H1 (cell line): ENCODE measurements around the gene DMWD. TPM values are rescaled to one million over a fixed set of nuclear protein-coding genes. Genes with fewer than 3 reads are reported as not detected.
A peak's percentile ranks its signal among the peaks of the same experiment; 100 is the strongest.

Source experiments
- CTCF ChIA-PET: fragments of 300-600 bp; sonication (Branson Sonifier 250); formaldehyde crosslinking; loops from one replicate; lab custom pipeline; 2021; ENCODE audit not compliant: partially characterized antibody; lab: Charles Lee
- POLR2A ChIA-PET: fragments of 300-600 bp; sonication (Branson Sonifier 250); formaldehyde crosslinking; loops from one replicate; lab custom pipeline; 2021; ENCODE audit warnings: inconsistent platforms; ENCODE audit not compliant: partially characterized antibody; lab: Charles Lee
- DNase-seq, 2 experiments: peaks; one replicate each; pipeline versions ENCODE4 v3.0.0 to v3.0.0-alpha.2; 2010 to 2022; ENCODE audit warnings: low spot score in 2 of 2, low read depth in 1 of 2, mixed read lengths in 1 of 2
- FAIRE-seq: peaks from 2 replicates; lab custom pipeline; 2011; peaks lifted over from hg19 to GRCh38; lab: Jason Lieb, UNC
- H2AFZ ChIP-seq: 2 replicates; pipeline ENCODE4 v1.8.1; 2012; ENCODE audit warnings: low read length, inconsistent platforms
- H2AK5ac ChIP-seq: 2 replicates; pipeline ENCODE4 v1.6.1; 2013; ENCODE audit warnings: low read depth, low read length
- H2BK120ac ChIP-seq: replicated peaks from 2 replicates; pipeline ENCODE3; 2013; ENCODE audit warnings: low read depth, low read length, inconsistent platforms
- H2BK12ac ChIP-seq: 2 replicates; pipeline ENCODE4 v1.6.1; 2013; ENCODE audit warnings: low read depth, low read length
- H2BK15ac ChIP-seq: 2 replicates; pipeline ENCODE4 v1.6.1; 2013; ENCODE audit warnings: low read length
- H2BK20ac ChIP-seq: 2 replicates; pipeline ENCODE4 v1.6.1; 2013; ENCODE audit warnings: low read length
- H2BK5ac ChIP-seq: 2 replicates; pipeline ENCODE4 v1.6.1; 2013; ENCODE audit warnings: low read depth, low read length
- H3K14ac ChIP-seq: 2 replicates; pipeline ENCODE4 v1.6.1; 2013; ENCODE audit warnings: inconsistent platforms; ENCODE audit not compliant: insufficient read length
- H3K18ac ChIP-seq: 2 replicates; pipeline ENCODE4 v1.6.1; 2013; ENCODE audit warnings: low read length; ENCODE audit errors: extremely low read depth
- H3K23ac ChIP-seq: 2 replicates; pipeline ENCODE4 v1.6.1; 2013; ENCODE audit warnings: inconsistent platforms; ENCODE audit not compliant: insufficient read length
- H3K23me2 ChIP-seq: 2 replicates; pipeline ENCODE4 v1.6.1; 2013; ENCODE audit warnings: low read depth, low read length
- H3K27ac ChIP-seq: 2 replicates; pipeline ENCODE4 v1.6.1; 2011; ENCODE audit warnings: low read depth, low read length, inconsistent platforms
- H3K27me3 ChIP-seq, 4 experiments: replicated peaks in 1 of 4; 1 replicate in 1 of 4; 2 replicates in 3 of 4; pipeline versions ENCODE4 v1.6.1 to v1.8.1; 2011 to 2013; ENCODE audit warnings: low read length in 3 of 4, mild to moderate bottlenecking in 3 of 4, inconsistent platforms in 2 of 4, mixed read lengths in 2 of 4, moderate library complexity in 1 of 4; ENCODE audit not compliant: control insufficient read depth in 3 of 4, insufficient read depth in 3 of 4; ENCODE audit errors: extremely low read depth in 1 of 4
- H3K36me3 ChIP-seq, 4 experiments: 2 replicates each; pipeline versions ENCODE4 v1.6.1 to v1.8.1; 2011 to 2013; ENCODE audit warnings: mild to moderate bottlenecking in 4 of 4, low read length in 3 of 4, moderate library complexity in 2 of 4, control low read depth in 1 of 4, inconsistent platforms in 1 of 4; ENCODE audit not compliant: insufficient read depth in 4 of 4, control insufficient read depth in 2 of 4
- H3K4ac ChIP-seq: replicated peaks from 2 replicates; pipeline ENCODE3; 2013; ENCODE audit warnings: low read length, low read depth, mixed read lengths, inconsistent platforms; ENCODE audit not compliant: insufficient read length
- H3K4me1 ChIP-seq, 4 experiments: replicated peaks in 1 of 4; 1 replicate in 1 of 4; 2 replicates in 3 of 4; pipeline versions ENCODE4 v1.6.1 to v1.8.1; 2011 to 2013; ENCODE audit warnings: low read length in 3 of 4, inconsistent platforms in 2 of 4, mixed read lengths in 1 of 4; ENCODE audit not compliant: insufficient read depth in 4 of 4, control insufficient read depth in 3 of 4
- H3K4me2 ChIP-seq, 2 experiments: 2 replicates each; pipeline versions ENCODE4 v1.6.1 to v1.8.1; 2011 to 2013; ENCODE audit warnings: low read depth in 2 of 2, low read length in 2 of 2, control low read depth in 1 of 2, inconsistent platforms in 1 of 2, mild to moderate bottlenecking in 1 of 2; ENCODE audit not compliant: insufficient read depth in 1 of 2
- H3K4me3 ChIP-seq, 4 experiments: fragments of 200-600, 300-600 bp in 1 of 4; sonication (generic), shearing (Covaris generic), sonication (Bioruptor Twin) in 1 of 4; 2 replicates each; pipeline versions ENCODE4 v1.5.1 to v1.8.1; 2011 to 2016; ENCODE audit warnings: low read length in 4 of 4, low read depth in 3 of 4, control low read depth in 2 of 4, inconsistent platforms in 2 of 4, mild to moderate bottlenecking in 2 of 4, mixed read lengths in 1 of 4, moderate library complexity in 1 of 4; ENCODE audit not compliant: insufficient read depth in 2 of 4; ENCODE audit errors: extremely low read depth in 1 of 4
- H3K56ac ChIP-seq: replicated peaks from 2 replicates; pipeline ENCODE3; 2013; ENCODE audit warnings: low read depth, mild to moderate bottlenecking, mixed read lengths, low read length, inconsistent platforms; ENCODE audit not compliant: insufficient read length
- H3K79me1 ChIP-seq: 2 replicates; pipeline ENCODE4 v1.6.1; 2013; ENCODE audit warnings: low read depth, low read length, control low read depth
- H3K79me2 ChIP-seq, 2 experiments: 2 replicates each; pipeline versions ENCODE4 v1.6.1 to v1.8.1; 2012 to 2013; ENCODE audit warnings: low read length in 2 of 2, mild to moderate bottlenecking in 2 of 2, inconsistent platforms in 1 of 2; ENCODE audit not compliant: insufficient read depth in 2 of 2, control insufficient read depth in 1 of 2
- H3K9ac ChIP-seq, 4 experiments: replicated peaks in 1 of 4; 1 replicate in 1 of 4; 2 replicates in 3 of 4; pipeline versions ENCODE4 v1.6.1 to v1.8.1; 2011 to 2013; ENCODE audit warnings: low read depth in 3 of 4, low read length in 3 of 4, control low read depth in 2 of 4, mild to moderate bottlenecking in 2 of 4, moderate library complexity in 2 of 4, inconsistent platforms in 1 of 4; ENCODE audit errors: extremely low read depth in 1 of 4
- H3K9me3 ChIP-seq, 2 experiments: 2 replicates each; pipeline versions ENCODE4 v1.6.1 to v1.8.1; 2012 to 2013; ENCODE audit warnings: mild to moderate bottlenecking in 2 of 2, moderate library complexity in 2 of 2, control low read depth in 1 of 2, inconsistent platforms in 1 of 2, low read depth in 1 of 2, low read length in 1 of 2, mixed read lengths in 1 of 2; ENCODE audit not compliant: insufficient read depth in 2 of 2
- H4K20me1 ChIP-seq, 2 experiments: replicated peaks in 1 of 2; 2 replicates each; pipeline versions ENCODE3 to v1.8.1; 2011 to 2013; ENCODE audit warnings: inconsistent platforms in 2 of 2, low read length in 2 of 2, mild to moderate bottlenecking in 1 of 2; ENCODE audit not compliant: insufficient read depth in 2 of 2, control insufficient read depth in 1 of 2
- H4K5ac ChIP-seq: 2 replicates; pipeline ENCODE4 v1.6.1; 2013; ENCODE audit warnings: low read length, low read depth, mixed read lengths, inconsistent platforms; ENCODE audit not compliant: insufficient read length
- H4K8ac ChIP-seq: 2 replicates; pipeline ENCODE4 v1.8.0; 2013; ENCODE audit warnings: mild to moderate bottlenecking, moderate library complexity, low read length, inconsistent platforms; ENCODE audit not compliant: insufficient read depth; ENCODE audit errors: extremely low read depth
- H4K91ac ChIP-seq: replicated peaks from 2 replicates; pipeline ENCODE3; 2013; ENCODE audit warnings: low read length, mixed read lengths, inconsistent platforms; ENCODE audit not compliant: insufficient read length
- CTCF ChIP-seq, 3 experiments: IDR thresholded peaks; 1 replicate in 2 of 3; 2 replicates in 1 of 3; pipeline versions ENCODE4 v1.5.1 to v1.6.1; 2011; ENCODE audit warnings: low read length in 3 of 3, mild to moderate bottlenecking in 3 of 3, inconsistent platforms in 2 of 3, low read depth in 1 of 3, moderate library complexity in 1 of 3; ENCODE audit not compliant: insufficient read depth in 1 of 3; ENCODE audit errors: control extremely low read depth in 1 of 3
- HDAC2 ChIP-seq, 2 experiments: fragments of 300-600 bp in 1 of 2; sonication (generic) in 1 of 2; IDR thresholded peaks; 2 replicates each; pipeline ENCODE4 v1.6.1; 2011 to 2012; ENCODE audit warnings: low read depth in 2 of 2, low read length in 2 of 2, mild to moderate bottlenecking in 2 of 2, moderate library complexity in 2 of 2, borderline replicate concordance in 1 of 2, inconsistent platforms in 1 of 2
- POLR2AphosphoS5 ChIP-seq: IDR thresholded peaks from 2 replicates; pipeline ENCODE4 v1.6.1; 2011; ENCODE audit warnings: low read depth, low read length
- POU5F1 ChIP-seq: IDR thresholded peaks from 2 replicates; pipeline ENCODE4 v1.6.1; 2011; ENCODE audit warnings: low read depth, mild to moderate bottlenecking, low read length, moderate library complexity
- RAD21 ChIP-seq, 2 experiments: IDR thresholded peaks in 1 of 2; conservative IDR thresholded peaks in 1 of 2; 2 replicates each; pipeline ENCODE4 v1.6.1; 2011; ENCODE audit warnings: low read depth in 2 of 2, low read length in 2 of 2, improper control_type of control experiment in 1 of 2, inconsistent platforms in 1 of 2, mild to moderate bottlenecking in 1 of 2, moderate library complexity in 1 of 2
- RXRA ChIP-seq: IDR thresholded peaks from 2 replicates; pipeline ENCODE4 v1.6.1; 2011; ENCODE audit warnings: low read depth, mild to moderate bottlenecking, low read length, moderate library complexity; ENCODE audit not compliant: insufficient read depth
- SIN3A ChIP-seq, 2 experiments: IDR thresholded peaks in 1 of 2; conservative IDR thresholded peaks in 1 of 2; 2 replicates each; pipeline ENCODE4 v1.6.1; 2011 to 2012; ENCODE audit warnings: low read length in 2 of 2, improper control_type of control experiment in 1 of 2, low read depth in 1 of 2, mild to moderate bottlenecking in 1 of 2
- SUZ12 ChIP-seq: fragments of 200-600 bp; sonication (generic); IDR thresholded peaks from 2 replicates; pipeline ENCODE4 v1.6.1; 2012; ENCODE audit warnings: mild to moderate bottlenecking, inconsistent platforms, low read length, moderate library complexity, mixed read lengths
- TEAD4 ChIP-seq: IDR thresholded peaks from 2 replicates; pipeline ENCODE4 v1.6.1; 2012; ENCODE audit warnings: low read depth, low read length, inconsistent platforms, mixed read lengths
- WGBS, 2 experiments: shearing (Covaris generic) in 1 of 2; methylation state at CpG; one replicate each; pipeline versions ENCODE4 v1.1.6 to v1.1.7; 2013 to 2015; ENCODE audit warnings: low lambda C conversion rate in 2 of 2, mixed read lengths in 2 of 2, inconsistent platforms in 1 of 2, low coverage in 1 of 2, missing lambda C conversion rate in 1 of 2; ENCODE audit not compliant: insufficient replicate concordance in 2 of 2, insufficient coverage in 1 of 2, insufficient read length in 1 of 2; ENCODE audit errors: extremely low coverage in 1 of 2, missing lambda C conversion rate in 1 of 2; 5-methylcytosine and 5-hydroxymethylcytosine counted together
- polyA plus RNA-seq, 7 experiments: library from polyadenylated mRNA; depleted of rRNA in 3 of 7; stranded (reverse) in 5 of 7; unstranded in 2 of 7; fragments of >200 nt in 5 of 7; fragments of 200-250 nt in 2 of 7; gene quantifications; 1 replicate in 5 of 7; 2 replicates in 1 of 7; 4 replicates in 1 of 7; pipeline versions ENCODE4 v1.2.1 to v1.2.3, GENCODE V29; 2011 to 2013; ENCODE audit warnings: missing spikeins in 2 of 7, mixed read lengths in 2 of 7
- total RNA-seq: library from RNA; stranded (reverse); fragmentation: NEBNext Ultra II Directional; extraction: Animal tissue kit (Norgen Biotek cat#: 25700); gene quantifications from 2 replicates; pipeline ENCODE4 v1.2.1, GENCODE V29; 2021

The DMWD gene
- total and polyA plus RNA-seq, 2 of the 8 experiments (the other 6 are each of a cell fraction or from before 2014, with no cell fraction given), result 13.6 to 41.0 TPM

DNA sequence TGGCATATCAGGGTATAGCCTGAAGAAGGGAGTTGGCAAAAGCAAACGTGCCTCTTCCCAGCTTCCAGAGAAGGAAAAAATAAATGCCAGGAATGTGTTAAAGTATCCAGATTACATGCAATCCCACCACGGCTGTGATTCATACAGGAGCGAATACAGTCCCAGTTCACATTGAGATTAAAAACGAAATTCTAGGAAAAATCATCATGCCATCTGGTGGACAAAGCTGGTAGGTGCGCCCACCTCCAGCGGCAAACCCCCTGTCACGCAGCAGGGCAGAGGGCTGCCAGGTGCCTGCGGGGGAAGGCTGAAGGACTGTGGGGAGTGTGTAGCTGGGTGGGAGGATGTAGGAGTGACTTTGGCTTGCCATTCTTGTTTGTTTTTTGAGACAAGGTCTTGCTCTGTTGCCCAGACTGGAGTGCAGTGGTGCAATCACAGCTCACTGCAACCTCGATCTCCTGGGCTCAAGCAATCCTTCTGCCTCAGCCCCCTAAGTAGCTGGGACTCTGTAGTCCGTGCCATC is 6.4 kb upstream of the DMWD start:
- ChIA-PET POLR2A (interaction anchor here (0.8 to 9.8 kb wide), 10 partner anchors 14 to 117 kb away, joined by 3 to 106 read pairs (median 6); partner anchors contain the start of genes DMPK, RSPH6A and SIX5), CTCF (interaction anchor here (0.6 to 9.4 kb wide), 29 partner anchors 8 to 428 kb away, joined by 3 to 107 read pairs (median 4); partner anchors contain the start of genes DMPK, QPCTL, RSPH6A and SIX5)
- DNase-seq, result peak in 1 of 2 experiments; percentile 83
- Histone ChIP-seq H3K27ac (no peak overlapping the region), H3K56ac (no peak overlapping the region), H3K23me2 (no peaks in the 10 kb centered on the region; the same call in 1 of the 2 replicates), H3K79me2 (no peaks in the 10 kb centered on the region), H2AFZ (no peak overlapping the region), H3K4me2 (no peak overlapping the region), H3K4me1 (peaks cover 0 to 4% (median 2%) of the 10 kb centered on the region in 4 experiments; a peak in 4 of 7 replicates), H3K27me3 (no peaks in the 10 kb centered on the region), H2BK20ac (no peak overlapping the region), H3K18ac (no peak overlapping the region), H3K4ac (no peak overlapping the region), H3K4me3 (no peak overlapping the region), H2BK12ac (no peak overlapping the region), H3K36me3 (no peaks in the 10 kb centered on the region), H4K91ac (no peak overlapping the region), H4K8ac (no peak overlapping the region), H3K23ac (no peak overlapping the region), H2BK15ac (no peak overlapping the region), H4K20me1 (no peaks in the 10 kb centered on the region), H3K14ac (no peak overlapping the region), H2BK5ac (no peak overlapping the region), H3K9me3 (no peaks in the 10 kb centered on the region), H2AK5ac (no peak overlapping the region), H2BK120ac (no peak overlapping the region), H3K9ac (no peak overlapping the region), H3K79me1 (no peaks in the 10 kb centered on the region), H4K5ac (no peak overlapping the region)
- FAIRE-seq, result peak; percentile 88
- 34% methylated on average over 10 of the region's 10 CpGs; no CpG with 5 or more reads in 1 of the 2 experiments for WGBS, 2 experiments
- TF ChIP-seq POLR2AphosphoS5 (no peak), POU5F1 (no peak), SIN3A (conservative IDR thresholded peaks at IDR 0.05 in 1 of 2, IDR thresholded peaks at IDR 0.05 in 1 of 2; ENCODE audit: low read depth in 1 of 2, low read length in 2 of 2) (no peak), TEAD4 (0 out of 2 replicates have a peak, but pooled peaks have one; percentile 27), CTCF (IDR thresholded peaks at IDR 0.05; ENCODE audit: control extremely low read depth in 1 of 3, insufficient read depth in 1 of 3, low read depth in 1 of 3, low read length in 3 of 3) (peak; percentile 66 to 84 (median 77)), HDAC2 (IDR thresholded peaks at IDR 0.05; ENCODE audit: borderline replicate concordance in 1 of 2, low read depth in 2 of 2, low read length in 2 of 2) (peak in 1 of 2 experiments; percentile 71; a peak in 1 of 4 replicates), SUZ12 (no peak), RXRA (no peak), RAD21 (IDR thresholded peaks at IDR 0.05 in 1 of 2, conservative IDR thresholded peaks at IDR 0.05 in 1 of 2; ENCODE audit: low read depth in 2 of 2, low read length in 2 of 2) (peak; percentile 45 to 52)
